Measurements from ENCODE around the gene MMP25.

The MMP25 gene

GRCh38 chr16:3028716-3029319 is 17.5 kb upstream of the MMP25 start:
- Histone ChIP-seq H3K27me3 (ENCODE audit: insufficient read depth, poor library complexity, severe bottlenecking) (peaks cover 25% of the 10 kb centered on the region), H3K4me3 (ENCODE audit: severe bottlenecking) (no peak overlapping the region), H3K36me3 (ENCODE audit: low read depth) (peaks cover 17% of the 10 kb centered on the region), H3K27ac (ENCODE audit: poor library complexity, severe bottlenecking) (no peak overlapping the region), H3K4me1 (ENCODE audit: insufficient read depth, poor library complexity, severe bottlenecking) (peaks cover 3% of the 10 kb centered on the region), H3K9me3 (ENCODE audit: severe bottlenecking) (no peaks in the 10 kb centered on the region)
- DNase-seq (ENCODE audit: low spot score) (no peak), ATAC-seq (ENCODE audit: low read depth) (no peak)
- TF ChIP-seq CTCF (IDR thresholded peaks at IDR 0.05; ENCODE audit: poor library complexity, severe bottlenecking) = no peak

GRCh38 chr16:3029491-3030221 is 16.7 kb upstream of the MMP25 start:
- no peak for TF ChIP-seq CTCF (IDR thresholded peaks at IDR 0.05; ENCODE audit: poor library complexity, severe bottlenecking)
- Histone ChIP-seq H3K4me3 (ENCODE audit: severe bottlenecking) (no peak overlapping the region), H3K27me3 (ENCODE audit: insufficient read depth, poor library complexity, severe bottlenecking) (peaks cover 28% of the 10 kb centered on the region), H3K36me3 (ENCODE audit: low read depth) (peaks cover 17% of the 10 kb centered on the region), H3K9me3 (ENCODE audit: severe bottlenecking) (no peaks in the 10 kb centered on the region), H3K4me1 (ENCODE audit: insufficient read depth, poor library complexity, severe bottlenecking) (peaks cover 3% of the 10 kb centered on the region), H3K27ac (ENCODE audit: poor library complexity, severe bottlenecking) (no peak overlapping the region)
- ATAC-seq (ENCODE audit: low read depth) (no peak), DNase-seq (ENCODE audit: low spot score) (no peak)

GRCh38 chr16:3030222-3031212 is 15.8 kb upstream of the MMP25 start:
- H3K27ac ChIP-seq (ENCODE audit: poor library complexity, severe bottlenecking) = no peak overlapping the region
- no peak for DNase-seq (ENCODE audit: low spot score)
- H3K9me3 ChIP-seq (ENCODE audit: severe bottlenecking) = no peaks in the 10 kb centered on the region
- H3K4me1 ChIP-seq (ENCODE audit: insufficient read depth, poor library complexity, severe bottlenecking) = peaks cover 3% of the 10 kb centered on the region
- TF ChIP-seq CTCF (IDR thresholded peaks at IDR 0.05; ENCODE audit: poor library complexity, severe bottlenecking) = no peak
- no peak overlapping the region for H3K4me3 ChIP-seq (ENCODE audit: severe bottlenecking)
- H3K36me3 ChIP-seq (ENCODE audit: low read depth) = peaks cover 17% of the 10 kb centered on the region
- no peak for ATAC-seq (ENCODE audit: low read depth)
- peaks cover 29% of the 10 kb centered on the region for H3K27me3 ChIP-seq (ENCODE audit: insufficient read depth, poor library complexity, severe bottlenecking)

- Histone ChIP-seq H3K27me3 (ENCODE audit: insufficient read depth, poor library complexity, severe bottlenecking) (peaks cover 49% of the 10 kb centered on the region), H3K9me3 (ENCODE audit: severe bottlenecking) (no peaks in the 10 kb centered on the region), H3K4me3 (ENCODE audit: severe bottlenecking) (no peak overlapping the region), H3K36me3 (ENCODE audit: low read depth) (no peaks in the 10 kb centered on the region), H3K27ac (ENCODE audit: poor library complexity, severe bottlenecking) (no peak overlapping the region), H3K4me1 (ENCODE audit: insufficient read depth, poor library complexity, severe bottlenecking) (peaks cover 3% of the 10 kb centered on the region)
- DNase-seq (ENCODE audit: low spot score) (no peak), ATAC-seq (ENCODE audit: low read depth) (no peak)
- no peak for TF ChIP-seq CTCF (IDR thresholded peaks at IDR 0.05; ENCODE audit: poor library complexity, severe bottlenecking)
Observed at GRCh38 chr16:3032624-3033023, 13.7 kb upstream of the MMP25 start.

Data from RWPE2 (cell line).